ENCODE data around the gene STUB1. TPM values are rescaled to one million over a fixed set of nuclear protein-coding genes. Genes with fewer than 3 reads are reported as not detected.
A peak's percentile ranks its signal among the peaks of the same experiment; 100 is the strongest.

Gene STUB1
- total and polyA plus RNA-seq, 2 donors (not counting 1 experiment from before 2014, with no cell fraction given) = 94.6 to 133 TPM

DNA sequence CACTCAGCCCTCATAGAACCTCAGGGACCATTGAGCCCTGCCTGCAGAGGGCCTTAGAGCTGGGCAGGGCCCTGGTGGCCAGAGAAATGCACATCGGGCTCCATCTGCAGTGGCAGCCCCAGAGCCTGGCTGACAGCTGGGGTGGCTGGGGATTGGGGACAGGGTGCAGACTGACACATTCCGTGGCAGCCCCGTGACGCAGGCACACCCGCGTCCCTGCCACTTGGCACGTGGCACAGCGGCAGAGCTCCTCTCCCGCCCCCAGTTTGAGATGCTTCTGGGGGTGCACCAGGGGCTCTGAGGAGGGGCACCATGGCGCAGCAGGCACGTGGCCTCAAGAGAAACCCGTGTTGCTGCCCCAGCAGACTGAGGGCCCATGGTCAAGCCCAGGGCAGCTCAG lies 23.2 kb downstream of the STUB1 start:
- H3K27me3 ChIP-seq (ENCODE audit: control insufficient read depth, insufficient read depth, low read length) = peaks cover 50% of the 10 kb centered on the region
- H3K4me2 ChIP-seq (ENCODE audit: extremely low read depth, insufficient read depth, low read length) = no peak overlapping the region
- no peaks in the 10 kb centered on the region for H3K4me1 ChIP-seq (ENCODE audit: control insufficient read depth, extremely low read depth, insufficient read depth, low read length)
- H3K79me2 ChIP-seq (ENCODE audit: control insufficient read depth, insufficient read depth, low read length) = no peaks in the 10 kb centered on the region
- H3K4me3 ChIP-seq (replicated peaks in 1 of 4; ENCODE audit: control extremely low read depth in 1 of 4, insufficient read depth in 1 of 4, low read depth in 3 of 4, low read length in 4 of 4) = no peak overlapping the region
- H4K20me1 ChIP-seq (ENCODE audit: control insufficient read depth, extremely low read depth, insufficient read depth, low read length) = no peaks in the 10 kb centered on the region
- DNase-seq (ENCODE audit: low read depth in 2 of 2) = no peak
- no peak overlapping the region for H3K27ac ChIP-seq (ENCODE audit: insufficient read depth, low read length)
- no peaks in the 10 kb centered on the region for H3K9me3 ChIP-seq (ENCODE audit: control insufficient read depth, insufficient read depth, low read depth, low read length)
- no peaks in the 10 kb centered on the region for H3K36me3 ChIP-seq (ENCODE audit: control insufficient read depth, insufficient read depth, low read length)
- H3K9ac ChIP-seq (ENCODE audit: insufficient read depth, low read length) = no peak overlapping the region
- no peak overlapping the region for H2AFZ ChIP-seq (ENCODE audit: low read length)
- TF ChIP-seq, protein P1, sequence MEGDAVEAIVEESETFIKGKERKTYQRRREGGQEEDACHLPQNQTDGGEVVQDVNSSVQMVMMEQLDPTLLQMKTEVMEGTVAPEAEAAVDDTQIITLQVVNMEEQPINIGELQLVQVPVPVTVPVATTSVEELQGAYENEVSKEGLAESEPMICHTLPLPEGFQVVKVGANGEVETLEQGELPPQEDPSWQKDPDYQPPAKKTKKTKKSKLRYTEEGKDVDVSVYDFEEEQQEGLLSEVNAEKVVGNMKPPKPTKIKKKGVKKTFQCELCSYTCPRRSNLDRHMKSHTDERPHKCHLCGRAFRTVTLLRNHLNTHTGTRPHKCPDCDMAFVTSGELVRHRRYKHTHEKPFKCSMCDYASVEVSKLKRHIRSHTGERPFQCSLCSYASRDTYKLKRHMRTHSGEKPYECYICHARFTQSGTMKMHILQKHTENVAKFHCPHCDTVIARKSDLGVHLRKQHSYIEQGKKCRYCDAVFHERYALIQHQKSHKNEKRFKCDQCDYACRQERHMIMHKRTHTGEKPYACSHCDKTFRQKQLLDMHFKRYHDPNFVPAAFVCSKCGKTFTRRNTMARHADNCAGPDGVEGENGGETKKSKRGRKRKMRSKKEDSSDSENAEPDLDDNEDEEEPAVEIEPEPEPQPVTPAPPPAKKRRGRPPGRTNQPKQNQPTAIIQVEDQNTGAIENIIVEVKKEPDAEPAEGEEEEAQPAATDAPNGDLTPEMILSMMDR (conservative IDR thresholded peaks at IDR 0.05 in 1 of 2, IDR thresholded peaks at IDR 0.05 in 1 of 2; ENCODE audit: low read depth in 1 of 2, low read length in 2 of 2) = no peak
- no peak for TF ChIP-seq EZH2 (IDR thresholded peaks at IDR 0.05; ENCODE audit: low read length, missing control alignments)

DNA sequence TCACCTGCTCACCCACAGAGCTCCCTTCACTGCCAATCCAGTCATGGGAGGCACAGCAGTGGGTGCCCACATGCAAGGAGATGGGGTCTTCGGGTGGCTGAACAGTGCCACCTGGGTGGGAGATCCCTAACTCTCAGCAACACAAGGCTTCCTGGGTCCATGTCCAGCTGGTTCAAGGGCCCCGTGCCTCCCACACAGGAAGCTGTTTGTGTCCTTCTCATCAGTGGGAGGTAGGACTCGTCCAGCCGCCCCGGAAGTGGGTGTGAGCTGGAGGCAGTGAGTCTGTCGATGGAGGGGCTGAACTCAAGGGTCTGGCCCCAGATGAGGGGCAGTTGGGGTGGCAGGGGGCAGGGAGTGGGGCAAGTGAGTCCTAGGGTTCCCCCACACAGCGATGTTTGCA lies 23.8 kb downstream of the STUB1 start:
- H3K79me2 ChIP-seq (ENCODE audit: control insufficient read depth, insufficient read depth, low read length) = no peaks in the 10 kb centered on the region
- H3K4me3 ChIP-seq (replicated peaks in 1 of 4; ENCODE audit: control extremely low read depth in 1 of 4, insufficient read depth in 1 of 4, low read depth in 3 of 4, low read length in 4 of 4) = no peak overlapping the region
- H3K27ac ChIP-seq (ENCODE audit: insufficient read depth, low read length) = no peak overlapping the region
- H3K27me3 ChIP-seq (ENCODE audit: control insufficient read depth, insufficient read depth, low read length) = peaks cover 50% of the 10 kb centered on the region
- no peak overlapping the region for H3K4me2 ChIP-seq (ENCODE audit: extremely low read depth, insufficient read depth, low read length)
- H3K9me3 ChIP-seq (ENCODE audit: control insufficient read depth, insufficient read depth, low read depth, low read length) = no peaks in the 10 kb centered on the region
- H3K36me3 ChIP-seq (ENCODE audit: control insufficient read depth, insufficient read depth, low read length) = no peaks in the 10 kb centered on the region
- H3K9ac ChIP-seq (ENCODE audit: insufficient read depth, low read length) = no peak overlapping the region
- no peak for TF ChIP-seq EZH2 (IDR thresholded peaks at IDR 0.05; ENCODE audit: low read length, missing control alignments)
- TF ChIP-seq, protein P1 (conservative IDR thresholded peaks at IDR 0.05 in 1 of 2, IDR thresholded peaks at IDR 0.05 in 1 of 2; ENCODE audit: low read depth in 1 of 2, low read length in 2 of 2) = no peak
- no peak overlapping the region for H2AFZ ChIP-seq (ENCODE audit: low read length)
- H3K4me1 ChIP-seq (ENCODE audit: control insufficient read depth, extremely low read depth, insufficient read depth, low read length) = no peaks in the 10 kb centered on the region
- no peak for DNase-seq (ENCODE audit: low read depth in 2 of 2)
- no peaks in the 10 kb centered on the region for H4K20me1 ChIP-seq (ENCODE audit: control insufficient read depth, extremely low read depth, insufficient read depth, low read length)

DNA sequence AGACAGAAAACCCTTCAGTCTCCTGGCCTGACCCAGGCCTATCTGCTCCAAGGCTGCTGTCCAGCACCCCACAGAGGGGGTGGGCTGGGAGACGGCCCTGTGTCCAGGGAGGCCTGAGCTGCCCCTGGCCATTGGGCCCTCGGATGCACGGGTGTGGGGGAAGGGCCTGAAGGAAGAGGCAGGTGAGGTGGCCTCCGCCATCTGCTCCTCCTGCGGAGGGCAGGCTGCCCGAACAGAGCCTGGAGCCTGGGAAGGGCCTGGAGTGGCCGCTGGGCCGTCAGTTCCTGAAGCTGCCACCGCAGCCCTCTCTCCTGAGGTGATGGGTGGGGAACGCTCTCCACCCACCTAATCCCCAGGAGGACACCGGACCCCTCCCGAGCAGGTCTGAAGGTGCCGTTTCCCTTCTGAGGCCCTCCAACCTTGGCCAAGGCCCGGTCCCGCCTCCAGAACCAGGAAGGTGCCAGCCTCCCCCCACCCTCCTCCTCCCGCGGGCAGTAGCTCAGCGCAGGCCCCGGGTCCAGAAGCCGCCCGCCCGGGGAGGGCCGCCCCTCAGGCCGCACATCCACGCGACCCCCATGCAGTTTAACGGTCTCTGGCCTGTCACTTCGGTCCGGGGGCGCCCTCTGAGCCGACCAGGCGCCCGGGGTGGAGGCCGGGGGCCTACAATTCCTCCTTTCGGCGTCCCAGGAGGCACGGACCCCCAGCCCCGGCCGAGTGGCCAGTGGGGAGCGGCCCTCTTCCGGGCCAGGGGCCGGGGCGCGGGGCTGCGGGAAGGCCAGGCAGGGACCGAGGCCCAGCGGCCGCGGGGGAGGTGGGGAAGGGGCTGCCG lies 24.6 kb downstream of the STUB1 start:
- Histone ChIP-seq H3K4me2 (ENCODE audit: extremely low read depth, insufficient read depth, low read length) (no peak overlapping the region), H3K27ac (ENCODE audit: insufficient read depth, low read length) (no peak overlapping the region), H2AFZ (ENCODE audit: low read length) (no peak overlapping the region), H3K79me2 (ENCODE audit: control insufficient read depth, insufficient read depth, low read length) (no peaks in the 10 kb centered on the region), H3K4me3 (replicated peaks in 1 of 4; ENCODE audit: control extremely low read depth in 1 of 4, insufficient read depth in 1 of 4, low read depth in 3 of 4, low read length in 4 of 4) (no peak overlapping the region), H3K4me1 (ENCODE audit: control insufficient read depth, extremely low read depth, insufficient read depth, low read length) (peaks cover 2% of the 10 kb centered on the region), H4K20me1 (ENCODE audit: control insufficient read depth, extremely low read depth, insufficient read depth, low read length) (no peaks in the 10 kb centered on the region), H3K9me3 (ENCODE audit: control insufficient read depth, insufficient read depth, low read depth, low read length) (no peaks in the 10 kb centered on the region), H3K27me3 (ENCODE audit: control insufficient read depth, insufficient read depth, low read length) (peaks cover 50% of the 10 kb centered on the region), H3K36me3 (ENCODE audit: control insufficient read depth, insufficient read depth, low read length) (no peaks in the 10 kb centered on the region), H3K9ac (ENCODE audit: insufficient read depth, low read length) (no peak overlapping the region)
- DNase-seq (ENCODE audit: low read depth in 2 of 2) = no peak
- TF ChIP-seq EZH2 (IDR thresholded peaks at IDR 0.05; ENCODE audit: low read length, missing control alignments) = peak; percentile 94
- TF ChIP-seq, protein P1 (conservative IDR thresholded peaks at IDR 0.05 in 1 of 2, IDR thresholded peaks at IDR 0.05 in 1 of 2; ENCODE audit: low read depth in 1 of 2, low read length in 2 of 2) = no peak

Data from fibroblast of lung (primary cell).